GM18867 (cell line): ENCODE measurements around the gene UTS2R.
"Not testable (repeated sequence)": the region's sequence is repeated elsewhere in the genome, so short reads cannot be mapped to it uniquely, and the experiment has no call there.

Experiments used
- ATAC-seq: cut with Tn5 transposase; IDR thresholded peaks from one replicate; pipeline ENCODE4 v1.9.1; 2021; ENCODE audit warnings: mild to moderate bottlenecking, moderate library complexity; ENCODE audit not compliant: unreplicated experiment

The UTS2R gene

GRCh38 chr17:82374626-82375331 lies 3.2 kb downstream of the UTS2R start:
- ATAC-seq = no peak

- no peak for ATAC-seq
Observed at GRCh38 chr17:82375359-82376041, 3.9 kb downstream of the UTS2R start.

- ATAC-seq = no peak
Observed at GRCh38 chr17:82376042-82376730, 4.6 kb downstream of the UTS2R start.

- not testable (repeated sequence) for ATAC-seq
Observed at GRCh38 chr17:82377294-82377693, 5.7 kb downstream of the UTS2R start.

GRCh38 chr17:82377924-82378740 lies 6.6 kb downstream of the UTS2R start:
- no peak for ATAC-seq

- no peak for ATAC-seq
Observed at GRCh38 chr17:82378741-82379021, 7.1 kb downstream of the UTS2R start.

- no peak for ATAC-seq
Observed at GRCh38 chr17:82380860-82381702, 9.5 kb downstream of the UTS2R start.

- ATAC-seq = not testable (repeated sequence)
Observed at GRCh38 chr17:82381703-82382009, 10.1 kb downstream of the UTS2R start.

GRCh38 chr17:82382220-82382932 lies 10.8 kb downstream of the UTS2R start:
- ATAC-seq = not testable (repeated sequence)

- ATAC-seq = no peak
Observed at GRCh38 chr17:82382933-82383255, 11.3 kb downstream of the UTS2R start.

- no peak for ATAC-seq
Observed at GRCh38 chr17:82383411-82383810, 11.8 kb downstream of the UTS2R start.

GRCh38 chr17:82384051-82384729 lies 12.6 kb downstream of the UTS2R start:
- ATAC-seq = no peak

- ATAC-seq = no peak
Observed at GRCh38 chr17:82384730-82385481, 13.3 kb downstream of the UTS2R start.

GRCh38 chr17:82385559-82386254 lies 14.1 kb downstream of the UTS2R start:
- no peak for ATAC-seq

GRCh38 chr17:82386255-82386831 lies 14.8 kb downstream of the UTS2R start:
- ATAC-seq = no peak

GRCh38 chr17:82386881-82387704 lies 15.5 kb downstream of the UTS2R start:
- no peak for ATAC-seq

- ATAC-seq = no peak
Observed at GRCh38 chr17:82387705-82388106, 16.1 kb downstream of the UTS2R start.
